T-cell (primary cell): Measurements from ENCODE around the gene YTHDC1. TPM values are rescaled to one million over a fixed set of nuclear protein-coding genes. Genes with fewer than 3 reads are reported as not detected.
"Not testable (repeated sequence)": the region's sequence is repeated elsewhere in the genome, so short reads cannot be mapped to it uniquely, and the experiment has no call there.

Experiments
- ATAC-seq, 4 experiments: fragments of 200-7000 bp in 3 of 4; fragments of 150-1000 bp in 1 of 4; cut with Tn5 transposase; replicated peaks in 1 of 4; 1 replicate in 3 of 4; 2 replicates in 1 of 4; pipeline ENCODE4 v1.10.0; 2021; ENCODE audit warnings: moderate library complexity in 3 of 4, mild to moderate bottlenecking in 2 of 4, moderate number of reproducible peaks in 1 of 4
- CTCF ChIA-PET, 2 donors: fragments of 300-600 bp; sonication (Branson Sonifier 250); formaldehyde crosslinking; loops; one replicate each; lab custom pipeline; 2022; ENCODE audit warnings: antibody characterized with exemption in 2 of 2; lab: Charles Lee
- POLR2A ChIA-PET, 2 donors: fragments of 300-600 bp; sonication (Branson Sonifier 250); formaldehyde crosslinking; loops; one replicate each; lab custom pipeline; 2022; ENCODE audit warnings: antibody characterized with exemption in 2 of 2; lab: Charles Lee
- DNase-seq, 35 experiments: peaks; one replicate each; pipeline versions ENCODE4 v3.0.0 to v3.0.0-alpha.2; 2013 to 2023
- H3K27ac ChIP-seq: one replicate; pipeline ENCODE4 v1.5.1; 2013; ENCODE audit warnings: low read length
- H3K27me3 ChIP-seq, 2 experiments: replicated peaks in 1 of 2; 1 replicate in 1 of 2; 2 replicates in 1 of 2; pipeline versions ENCODE4 v1.6.1 to v1.7.0; 2013; ENCODE audit warnings: low read length in 1 of 2, mixed read lengths in 1 of 2; ENCODE audit not compliant: control insufficient read depth in 2 of 2, insufficient read depth in 2 of 2; ENCODE audit errors: extremely low read depth in 1 of 2
- H3K36me3 ChIP-seq, 2 donors: 1 replicate in 1 of 2; 2 replicates in 1 of 2; pipeline versions ENCODE4 v1.6.1 to v1.7.0; 2013; ENCODE audit warnings: low read length in 1 of 2; ENCODE audit not compliant: control insufficient read depth in 2 of 2, insufficient read depth in 1 of 2; ENCODE audit errors: extremely low read depth in 1 of 2
- H3K4me1 ChIP-seq, 2 experiments: 1 replicate in 1 of 2; 2 replicates in 1 of 2; pipeline versions ENCODE4 v1.6.1 to v1.7.0; 2013; ENCODE audit warnings: low read length in 2 of 2, mixed read lengths in 1 of 2; ENCODE audit not compliant: insufficient read depth in 2 of 2, control insufficient read depth in 1 of 2; ENCODE audit errors: extremely low read depth in 1 of 2
- H3K4me3 ChIP-seq, 2 donors: 1 replicate in 1 of 2; 2 replicates in 1 of 2; pipeline versions ENCODE4 v1.5.1 to v1.7.0; 2013; ENCODE audit warnings: mild to moderate bottlenecking in 2 of 2, low read length in 1 of 2, moderate library complexity in 1 of 2; ENCODE audit not compliant: control insufficient read depth in 1 of 2; ENCODE audit errors: extremely low read depth in 1 of 2
- H3K9me3 ChIP-seq: 2 replicates; pipeline ENCODE4 v1.7.0; 2013
- H3K27ac Mint-ChIP-seq, 2 donors: one replicate each; pipeline ENCODE4 v1.8.0; 2020 to 2021; ENCODE audit warnings: mild to moderate bottlenecking in 2 of 2, mixed read lengths in 2 of 2
- H3K27me3 Mint-ChIP-seq, 2 donors: one replicate each; pipeline ENCODE4 v1.8.0; 2021 to 2022; ENCODE audit warnings: mixed read lengths in 2 of 2
- H3K36me3 Mint-ChIP-seq: one replicate; pipeline ENCODE4 v1.8.0; 2021; ENCODE audit warnings: mixed read lengths
- H3K4me1 Mint-ChIP-seq, 3 donors: one replicate each; pipeline ENCODE4 v1.8.0; 2020 to 2022; ENCODE audit warnings: mixed read lengths in 3 of 3, mild to moderate bottlenecking in 1 of 3
- H3K4me3 Mint-ChIP-seq, 3 donors: one replicate each; pipeline ENCODE4 v1.8.0; 2020 to 2022; ENCODE audit warnings: mild to moderate bottlenecking in 3 of 3, mixed read lengths in 3 of 3, moderate library complexity in 3 of 3
- H3K9me3 Mint-ChIP-seq, 3 donors: one replicate each; pipeline ENCODE4 v1.8.0; 2020 to 2022; ENCODE audit warnings: mixed read lengths in 3 of 3
- WGBS: methylation state at CpG from one replicate; pipeline ENCODE4 v1.1.5; 2013; ENCODE audit warnings: missing lambda C conversion rate; ENCODE audit not compliant: insufficient coverage; 5-methylcytosine and 5-hydroxymethylcytosine counted together
- total RNA-seq, 35 experiments: library from RNA in 6 of 35; stranded (reverse) in 6 of 35; fragments of 120-200 nt in 1 of 35; gene quantifications; one replicate each; pipeline versions ENCODE4 v1.2.1 to v1.2.4 and lab custom pipeline; 2013 to 2026

YTHDC1 gene
- total RNA-seq, 5 donors from 2014 or later (not counting 1 experiment from before 2014, with no cell fraction given) = 163 to 233 (median 171) TPM

DNA sequence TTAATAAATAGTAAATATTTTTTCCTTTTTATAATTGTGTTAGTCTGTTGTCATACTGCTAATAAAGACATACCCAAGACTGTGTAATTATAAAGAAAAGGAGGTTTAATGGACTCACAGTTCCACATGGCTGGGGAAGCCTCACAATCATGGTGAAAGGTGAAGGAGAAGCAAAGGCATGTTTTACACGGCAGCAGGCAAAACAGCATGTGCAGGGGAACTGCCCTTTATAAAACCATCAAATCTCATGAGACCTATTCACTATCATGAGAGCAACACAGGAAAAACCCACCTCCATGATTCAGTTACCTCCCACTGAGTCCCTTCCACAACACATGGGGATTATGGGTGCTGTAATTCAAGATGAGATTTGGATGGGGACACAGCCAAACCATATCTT, 58.6 kb downstream of the YTHDC1 start:
- H3K4me1 ChIP-seq = no peaks in the 10 kb centered on the region
- no peak overlapping the region for H3K27ac ChIP-seq
- DNase-seq = no peak
- no peaks in the 10 kb centered on the region for H3K36me3 ChIP-seq
- H3K4me1 Mint-ChIP-seq = peaks cover 0 to 2% (median 0%) of the 10 kb centered on the region in 3 donors
- peaks cover 0 to 10% (median 6%) of the 10 kb centered on the region in 3 donors for H3K9me3 Mint-ChIP-seq
- POLR2A ChIA-PET = no interaction called here
- H3K27ac Mint-ChIP-seq = no peak overlapping the region
- H3K4me3 ChIP-seq = no peak overlapping the region
- CTCF ChIA-PET = no interaction called here
- H3K9me3 ChIP-seq = no peaks in the 10 kb centered on the region
- no peak for ATAC-seq
- peaks cover 0 to 6% of the 10 kb centered on the region in 2 donors for H3K27me3 Mint-ChIP-seq
- no peak overlapping the region for H3K4me3 Mint-ChIP-seq
- no peaks in the 10 kb centered on the region for H3K36me3 Mint-ChIP-seq
- no peaks in the 10 kb centered on the region for H3K27me3 ChIP-seq
- no CpG with 5 or more reads among the region's 1 CpG for WGBS

GRCh38 chr4:68288393-68288740, 61.5 kb downstream of the YTHDC1 start:
- H3K9me3 ChIP-seq = no peaks in the 10 kb centered on the region
- H3K4me3 ChIP-seq = no peak overlapping the region
- CTCF ChIA-PET = no interaction called here
- DNase-seq (no peak), ATAC-seq (no peak)
- H3K27me3 ChIP-seq = no peaks in the 10 kb centered on the region
- WGBS = 33% methylated on average over 1 of the region's 2 CpGs
- no peaks in the 10 kb centered on the region for H3K36me3 ChIP-seq
- H3K27ac Mint-ChIP-seq = no peak overlapping the region
- peaks cover 0 to 8% of the 10 kb centered on the region in 2 donors for H3K27me3 Mint-ChIP-seq
- H3K4me1 ChIP-seq = no peaks in the 10 kb centered on the region
- no peaks in the 10 kb centered on the region for H3K36me3 Mint-ChIP-seq
- POLR2A ChIA-PET = no interaction called here
- H3K4me3 Mint-ChIP-seq = no peak overlapping the region
- H3K27ac ChIP-seq = no peak overlapping the region
- H3K9me3 Mint-ChIP-seq = peaks cover 0 to 10% (median 6%) of the 10 kb centered on the region in 3 donors
- peaks cover 0 to 2% (median 0%) of the 10 kb centered on the region in 3 donors for H3K4me1 Mint-ChIP-seq

GRCh38 chr4:68287704-68288392, 62.0 kb downstream of the YTHDC1 start:
- no peaks in the 10 kb centered on the region for H3K4me1 ChIP-seq
- no peak overlapping the region for H3K27ac ChIP-seq
- no peak overlapping the region for H3K4me3 ChIP-seq
- peaks cover 0 to 2% (median 0%) of the 10 kb centered on the region in 3 donors for H3K4me1 Mint-ChIP-seq
- ChIA-PET POLR2A (interaction anchor here in 1 of 2 donors (0.6 kb wide), 1 partner anchor 81 kb away, joined by 3 read pairs; no protein-coding TSS in a partner anchor), CTCF (interaction anchor here in 1 of 2 donors (0.6 kb wide), 1 partner anchor 32 kb away, joined by 4 read pairs; no protein-coding TSS in a partner anchor)
- peaks cover 0 to 8% of the 10 kb centered on the region in 2 donors for H3K27me3 Mint-ChIP-seq
- no peaks in the 10 kb centered on the region for H3K36me3 ChIP-seq
- peaks cover 0 to 10% (median 6%) of the 10 kb centered on the region in 3 donors for H3K9me3 Mint-ChIP-seq
- no peak overlapping the region for H3K4me3 Mint-ChIP-seq
- DNase-seq (no peak), ATAC-seq (no peak)
- WGBS = 57% methylated on average over 1 of the region's 3 CpGs
- no peaks in the 10 kb centered on the region for H3K9me3 ChIP-seq
- H3K27ac Mint-ChIP-seq = no peak overlapping the region
- no peaks in the 10 kb centered on the region for H3K27me3 ChIP-seq
- H3K36me3 Mint-ChIP-seq = no peaks in the 10 kb centered on the region

DNA sequence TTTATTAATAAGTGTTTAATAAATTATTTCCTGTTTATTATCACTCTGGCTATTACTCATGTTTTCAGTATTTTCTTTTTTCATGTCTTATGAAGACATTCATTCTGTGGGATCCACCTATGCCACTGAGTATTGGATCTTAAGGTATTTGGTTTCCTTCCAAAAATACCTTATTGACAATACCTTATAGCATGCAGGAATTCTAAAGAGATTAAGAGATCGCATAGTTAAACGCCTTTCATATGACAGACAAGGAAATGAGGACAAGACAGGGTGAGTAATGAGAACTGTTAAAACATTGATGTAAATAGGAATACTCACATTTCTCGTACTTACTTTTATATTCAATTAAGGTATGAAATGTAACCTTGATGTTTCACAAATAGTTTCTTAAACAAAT, 66.2 kb downstream of the YTHDC1 start:
- Mint-ChIP-seq H3K4me3 (no peak overlapping the region), H3K9me3 (no peaks in the 10 kb centered on the region), H3K27me3 (peaks cover 0 to 8% of the 10 kb centered on the region in 2 donors), H3K4me1 (no peaks in the 10 kb centered on the region), H3K36me3 (no peaks in the 10 kb centered on the region), H3K27ac (no peak overlapping the region)
- Histone ChIP-seq H3K27me3 (no peaks in the 10 kb centered on the region), H3K9me3 (no peaks in the 10 kb centered on the region), H3K27ac (no peak overlapping the region), H3K36me3 (no peaks in the 10 kb centered on the region), H3K4me1 (no peaks in the 10 kb centered on the region), H3K4me3 (no peak overlapping the region)
- POLR2A ChIA-PET = no interaction called here
- no peak for DNase-seq
- WGBS = no CpG with 5 or more reads among the region's 3 CpGs
- no peak for ATAC-seq
- CTCF ChIA-PET = interaction anchor here in 1 of 2 donors (0.6 kb wide), 1 partner anchor 10 kb away, joined by 4 read pairs; no protein-coding TSS in a partner anchor

GRCh38 chr4:68283095-68283494, 66.8 kb downstream of the YTHDC1 start:
- Mint-ChIP-seq H3K4me3 (no peak overlapping the region), H3K4me1 (no peaks in the 10 kb centered on the region), H3K36me3 (no peaks in the 10 kb centered on the region), H3K27me3 (peaks cover 0 to 4% of the 10 kb centered on the region in 2 donors), H3K27ac (no peak overlapping the region), H3K9me3 (no peaks in the 10 kb centered on the region)
- Histone ChIP-seq H3K4me3 (no peak overlapping the region), H3K27me3 (no peaks in the 10 kb centered on the region), H3K9me3 (no peaks in the 10 kb centered on the region), H3K27ac (no peak overlapping the region), H3K4me1 (no peaks in the 10 kb centered on the region), H3K36me3 (no peaks in the 10 kb centered on the region)
- no peak for DNase-seq
- ChIA-PET POLR2A (no interaction called here), CTCF (no interaction called here)
- no peak for ATAC-seq
- WGBS = 93% methylated on average over 2 of the region's 2 CpGs

DNA sequence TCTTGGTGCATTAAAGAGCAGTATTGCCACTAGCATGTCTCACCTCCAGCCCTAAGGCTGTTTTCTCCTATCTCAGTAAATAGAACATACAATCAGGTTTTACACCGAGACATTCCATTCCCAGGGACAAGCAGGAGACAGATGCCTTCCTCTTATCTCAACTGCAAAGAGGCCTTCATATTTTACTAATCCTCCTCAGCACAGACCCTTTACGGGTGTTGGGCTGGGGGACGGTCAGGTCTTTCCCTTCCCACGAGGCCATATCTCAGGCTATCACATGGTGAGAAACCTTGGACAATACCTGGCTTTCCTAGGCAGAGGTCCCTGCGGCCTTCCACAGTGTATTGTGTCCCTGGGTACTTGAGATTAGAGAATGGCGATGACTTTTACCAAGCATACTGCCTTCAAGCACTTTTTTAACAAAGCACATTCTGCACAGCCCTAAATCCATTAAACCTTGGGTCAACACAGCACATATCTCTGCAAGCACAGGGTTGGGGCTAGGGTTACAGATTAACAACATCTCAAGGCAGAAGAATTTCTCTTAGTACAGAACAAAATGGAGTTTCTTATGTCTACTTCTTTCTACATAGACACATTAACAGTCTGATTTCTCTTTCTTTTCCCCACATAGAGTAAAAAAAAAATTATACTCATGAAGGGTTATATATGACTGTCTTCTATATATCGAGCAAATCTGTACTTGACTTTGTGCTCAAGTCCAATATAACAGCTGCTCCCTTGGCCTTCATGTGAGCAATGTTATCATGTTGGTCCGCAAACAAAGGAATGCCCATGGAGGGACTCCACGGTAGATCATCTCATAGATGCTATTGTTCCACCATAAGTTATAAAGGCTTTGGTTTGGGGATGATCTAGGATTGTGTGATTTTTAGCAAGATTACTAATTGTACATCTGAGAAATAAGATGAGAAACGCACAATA, 67.8 kb downstream of the YTHDC1 start:
- H3K4me3 ChIP-seq, ATAC-seq, POLR2A ChIA-PET, H3K4me1 ChIP-seq, H3K36me3 Mint-ChIP-seq, H3K9me3 Mint-ChIP-seq, H3K27ac ChIP-seq, H3K36me3 ChIP-seq, H3K27me3 Mint-ChIP-seq, H3K9me3 ChIP-seq, CTCF ChIA-PET, H3K4me1 Mint-ChIP-seq, H3K27ac Mint-ChIP-seq, H3K4me3 Mint-ChIP-seq, DNase-seq, H3K27me3 ChIP-seq: not testable (repeated sequence)
- WGBS = 89% methylated on average over 2 of the region's 10 CpGs
